ENCODE results near the gene PTPRK. TPM values are rescaled to one million over a fixed set of nuclear protein-coding genes. Genes with fewer than 3 reads are reported as not detected.

PTPRK gene
- total and polyA plus RNA-seq, 2 of the 13 experiments (the other 11 are each of a cell fraction or from before 2014, with no cell fraction given), result 43.6 to 98.3 TPM

- peak; percentile 85; the same call in 1 of the 2 replicates for TF ChIP-seq ZNF44 (CRISPR knock-in tag; IDR thresholded peaks at IDR 0.05)
- 0 out of 2 replicates have a peak, but pooled peaks have one; percentile 23 for TF ChIP-seq ZNF652 (CRISPR knock-in tag; IDR thresholded peaks at IDR 0.05; ENCODE audit: borderline replicate concordance, low read depth)
- TF ChIP-seq U2AF1 (optimal IDR thresholded peaks at IDR 0.05; ENCODE audit: low read depth, low read length), result no peak
- TF ChIP-seq ZNF83 (CRISPR knock-in tag; IDR thresholded peaks at IDR 0.05; ENCODE audit: borderline replicate concordance), result no peak
- TF ChIP-seq ZSCAN5A (CRISPR knock-in tag; IDR thresholded peaks at IDR 0.05; ENCODE audit: borderline replicate concordance), result no peak
- TF ChIP-seq SSRP1 (CRISPR knock-in tag; IDR thresholded peaks at IDR 0.05), result 0 out of 2 replicates have a peak, but pooled peaks have one; percentile 18
- no peak for TF ChIP-seq KDM5B (CRISPR knock-in tag; IDR thresholded peaks at IDR 0.05; ENCODE audit: borderline replicate concordance)
- peak; percentile 24; the same call in 1 of the 2 replicates for TF ChIP-seq RNF219 (CRISPR knock-in tag; IDR thresholded peaks at IDR 0.05)
- 0 out of 2 replicates have a peak, but pooled peaks have one; percentile 67 for TF ChIP-seq ZNF512B (CRISPR knock-in tag; IDR thresholded peaks at IDR 0.05; ENCODE audit: borderline replicate concordance)
- TF ChIP-seq ZNF784 (CRISPR knock-in tag; IDR thresholded peaks at IDR 0.05; ENCODE audit: borderline replicate concordance), result peak; percentile 83; the same call in 1 of the 2 replicates
- TF ChIP-seq ZNF605 (CRISPR knock-in tag; IDR thresholded peaks at IDR 0.05), result no peak
- peak; percentile 53; the same call in 1 of the 2 replicates for TF ChIP-seq ZNF598 (CRISPR knock-in tag; IDR thresholded peaks at IDR 0.05; ENCODE audit: borderline replicate concordance)
- TF ChIP-seq TRIM22 (IDR thresholded peaks at IDR 0.05), result no peak
- TF ChIP-seq KAT2B (IDR thresholded peaks at IDR 0.05; ENCODE audit: borderline replicate concordance, low read depth, low read length), result peak; percentile 46; the same call in 1 of the 2 replicates
- no peak for TF ChIP-seq GTF3A (CRISPR knock-in tag; conservative IDR thresholded peaks at IDR 0.05)
- peak; percentile 38; the same call in 1 of the 2 replicates for TF ChIP-seq ZNF607 (CRISPR knock-in tag; IDR thresholded peaks at IDR 0.05; ENCODE audit: borderline replicate concordance)
- no peak for TF ChIP-seq POLR2AphosphoS2 (IDR thresholded peaks at IDR 0.05; ENCODE audit: low read depth, low read length)
- no peak for TF ChIP-seq HIVEP1 (CRISPR knock-in tag; IDR thresholded peaks at IDR 0.05)
Measured at GRCh38 chr6:128518434-128519131, 1.8 kb downstream of the PTPRK start (continued).

All from HepG2 (cell line).